Tibial nerve (tissue), 4 donors: ENCODE results near the gene PNPLA2. TPM values are rescaled to one million over a fixed set of nuclear protein-coding genes. Genes with fewer than 3 reads are reported as not detected.

Experiments used
- DNase-seq, 2 donors: peaks; one replicate each; pipeline ENCODE4 v3.0.0-alpha.2; 2019; ENCODE audit warnings: low spot score in 2 of 2
- H3K27ac ChIP-seq, 4 donors: fragments of 200-600 bp; sonication (generic) in 3 of 4; one replicate each; pipeline ENCODE4 v1.5.1; 2017 to 2019; ENCODE audit warnings: mild to moderate bottlenecking in 1 of 4
- H3K27me3 ChIP-seq, 2 donors: fragments of 200-600 bp; sonication (generic) in 1 of 2; one replicate each; pipeline versions ENCODE4 v1.5.1 to v1.6.0; 2017 to 2019
- H3K36me3 ChIP-seq, 3 donors: fragments of 200-600 bp; sonication (generic); one replicate each; pipeline ENCODE4 v1.5.1; 2018 to 2019
- H3K4me1 ChIP-seq, 4 donors: fragments of 200-600 bp; sonication (generic) in 3 of 4; one replicate each; pipeline ENCODE4 v1.5.1; 2017 to 2019
- H3K4me3 ChIP-seq, 4 donors: fragments of 200-600 bp; sonication (generic) in 3 of 4; one replicate each; pipeline ENCODE4 v1.5.1; 2017 to 2019; ENCODE audit warnings: mild to moderate bottlenecking in 1 of 4, moderate library complexity in 1 of 4
- H3K9me3 ChIP-seq, 4 donors: fragments of 200-600 bp; sonication (generic) in 3 of 4; one replicate each; pipeline ENCODE4 v1.5.1; 2017 to 2019
- EP300 ChIP-seq, 2 donors: sonication (generic); formaldehyde crosslinking; IDR thresholded peaks; one replicate each; pipeline ENCODE4 v1.6.1; 2017; ENCODE audit warnings: antibody characterized with exemption in 2 of 2, mild to moderate bottlenecking in 1 of 2
- POLR2A ChIP-seq, 2 donors: fragments of 450-650 bp; IDR thresholded peaks; one replicate each; pipeline ENCODE4 v1.6.1; 2017; ENCODE audit warnings: antibody characterized with exemption in 2 of 2, mild to moderate bottlenecking in 2 of 2, moderate library complexity in 2 of 2
- WGBS, 2 donors: methylation state at CpG; one replicate each; pipeline ENCODE4 v1.1.5; 2018; 5-methylcytosine and 5-hydroxymethylcytosine counted together
- total RNA-seq, 4 donors: library from RNA; depleted of rRNA; stranded (reverse); fragments of >200 nt; gene quantifications; one replicate each; pipeline ENCODE4 v1.1.0, GENCODE V29; 2016
- TF ChIP-seq, protein P1 (sequence below), 5 experiments: fragments of 200-600 bp in 3 of 5; fragments of 450-650 bp in 2 of 5; sonication (generic) in 3 of 5; IDR thresholded peaks; one replicate each; pipeline ENCODE4 v1.5.1; 2016 to 2019; ENCODE audit warnings: antibody characterized with exemption in 5 of 5, mild to moderate bottlenecking in 3 of 5, moderate library complexity in 2 of 5

Gene PNPLA2
- total RNA-seq, 4 donors from 2014 or later, result 136 to 314 (median 187) TPM

DNA sequence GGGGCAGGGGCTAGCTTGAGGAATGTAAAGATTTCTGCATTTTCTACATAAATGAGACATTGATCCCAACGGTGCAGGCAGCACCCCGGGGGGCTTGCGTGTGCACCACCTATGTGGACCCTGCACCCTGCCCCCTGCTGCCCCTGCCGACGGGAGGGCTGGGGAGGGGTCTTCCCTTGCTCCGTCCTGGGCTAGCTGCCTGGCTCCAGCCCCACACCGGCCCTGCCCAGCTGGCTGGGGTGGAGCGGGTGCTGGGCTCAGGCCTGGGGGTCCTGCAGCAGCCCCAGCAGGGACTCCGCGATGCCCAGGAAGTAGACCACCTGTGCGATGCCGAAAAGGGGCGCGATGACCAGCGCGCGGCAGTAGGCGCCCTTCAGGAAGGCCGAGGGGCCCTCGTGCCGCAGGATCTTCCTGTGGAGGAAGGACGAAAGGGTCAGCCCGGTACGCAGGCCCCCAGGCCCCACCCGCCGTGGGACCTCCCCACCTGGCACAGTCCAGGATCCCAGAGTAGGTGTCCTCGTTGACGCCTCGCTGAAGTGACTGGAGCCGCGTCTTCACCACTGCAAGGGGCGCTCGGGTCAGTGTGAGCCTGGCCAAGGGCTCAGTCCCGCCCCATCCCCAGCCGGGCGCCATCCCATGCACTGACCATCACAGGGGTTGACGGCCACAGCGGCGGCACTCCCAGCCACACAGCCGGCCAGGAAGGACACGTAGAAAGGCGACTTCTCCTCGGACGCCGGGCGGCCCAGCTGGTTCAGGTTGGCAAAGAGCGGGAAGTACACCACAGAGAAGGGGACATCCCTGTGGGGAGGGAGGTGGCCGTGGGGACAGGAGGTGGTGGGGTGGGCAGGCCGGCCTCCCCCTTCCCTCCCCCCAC, 26.8 kb upstream of the PNPLA2 start:
- peaks cover 0 to 33% of the 10 kb centered on the region in 2 donors for H3K27me3 ChIP-seq
- 90 to 94% methylated on average over 40 to 47 of the region's 49 CpGs for WGBS, 2 donors
- no peak overlapping the region for H3K27ac ChIP-seq
- no peak overlapping the region for H3K4me3 ChIP-seq
- peaks cover 0 to 35% (median 17%) of the 10 kb centered on the region in 4 donors for H3K4me1 ChIP-seq
- peaks cover 0 to 46% (median 0%) of the 10 kb centered on the region in 3 donors for H3K36me3 ChIP-seq
- H3K9me3 ChIP-seq, result no peaks in the 10 kb centered on the region
- TF ChIP-seq EP300 (IDR thresholded peaks at IDR 0.05), result no peak
- TF ChIP-seq, protein P1, sequence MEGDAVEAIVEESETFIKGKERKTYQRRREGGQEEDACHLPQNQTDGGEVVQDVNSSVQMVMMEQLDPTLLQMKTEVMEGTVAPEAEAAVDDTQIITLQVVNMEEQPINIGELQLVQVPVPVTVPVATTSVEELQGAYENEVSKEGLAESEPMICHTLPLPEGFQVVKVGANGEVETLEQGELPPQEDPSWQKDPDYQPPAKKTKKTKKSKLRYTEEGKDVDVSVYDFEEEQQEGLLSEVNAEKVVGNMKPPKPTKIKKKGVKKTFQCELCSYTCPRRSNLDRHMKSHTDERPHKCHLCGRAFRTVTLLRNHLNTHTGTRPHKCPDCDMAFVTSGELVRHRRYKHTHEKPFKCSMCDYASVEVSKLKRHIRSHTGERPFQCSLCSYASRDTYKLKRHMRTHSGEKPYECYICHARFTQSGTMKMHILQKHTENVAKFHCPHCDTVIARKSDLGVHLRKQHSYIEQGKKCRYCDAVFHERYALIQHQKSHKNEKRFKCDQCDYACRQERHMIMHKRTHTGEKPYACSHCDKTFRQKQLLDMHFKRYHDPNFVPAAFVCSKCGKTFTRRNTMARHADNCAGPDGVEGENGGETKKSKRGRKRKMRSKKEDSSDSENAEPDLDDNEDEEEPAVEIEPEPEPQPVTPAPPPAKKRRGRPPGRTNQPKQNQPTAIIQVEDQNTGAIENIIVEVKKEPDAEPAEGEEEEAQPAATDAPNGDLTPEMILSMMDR (IDR thresholded peaks at IDR 0.05), result no peak
- TF ChIP-seq POLR2A (IDR thresholded peaks at IDR 0.05), result no peak
- no peak for DNase-seq

DNA sequence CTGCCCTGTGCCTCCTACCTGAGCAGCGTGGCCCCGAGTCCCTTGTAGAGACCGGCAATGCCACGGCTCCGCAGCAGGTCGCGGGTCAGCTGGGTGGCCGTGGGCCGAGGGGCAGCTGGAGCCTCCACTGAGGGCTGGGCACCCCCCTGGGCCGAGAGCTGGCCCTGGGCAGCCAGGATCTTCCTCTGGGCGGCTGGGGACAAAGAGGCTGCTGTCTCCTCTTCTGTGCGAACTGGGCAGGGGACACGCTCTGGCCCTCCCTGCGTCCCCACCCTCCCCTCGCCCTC, 26.2 kb upstream of the PNPLA2 start:
- TF ChIP-seq EP300 (IDR thresholded peaks at IDR 0.05), result no peak
- TF ChIP-seq, protein P1 (IDR thresholded peaks at IDR 0.05), result no peak
- TF ChIP-seq POLR2A (IDR thresholded peaks at IDR 0.05), result no peak
- Histone ChIP-seq H3K36me3 (peaks cover 0 to 41% (median 0%) of the 10 kb centered on the region in 3 donors), H3K4me3 (no peak overlapping the region), H3K9me3 (no peaks in the 10 kb centered on the region), H3K27me3 (peaks cover 0 to 33% of the 10 kb centered on the region in 2 donors), H3K4me1 (peaks cover 0 to 39% (median 18%) of the 10 kb centered on the region in 4 donors), H3K27ac (no peak overlapping the region)
- WGBS, 2 donors, result 64 to 66% methylated on average over 8 to 9 of the region's 15 CpGs
- no peak for DNase-seq

DNA sequence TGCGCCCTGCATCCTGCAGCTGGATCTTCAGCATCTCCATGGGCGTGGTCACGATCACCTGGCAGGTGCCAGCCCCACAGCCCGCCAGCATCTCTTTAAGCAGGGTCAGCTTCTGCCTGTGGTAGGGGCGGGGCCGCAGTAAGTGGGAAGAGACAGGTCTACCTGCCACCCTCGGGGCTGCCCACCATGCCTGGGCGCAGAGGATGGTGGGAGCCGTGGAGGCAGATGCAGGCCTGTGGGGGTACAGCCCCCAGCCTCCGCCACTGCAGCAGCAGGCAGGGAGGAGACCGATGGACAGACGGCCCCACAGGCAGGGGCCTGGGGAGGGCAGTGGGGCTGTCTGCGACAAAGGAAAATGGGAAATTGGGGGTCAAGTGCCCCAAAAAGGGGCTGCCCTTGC, 25.8 kb upstream of the PNPLA2 start:
- TF ChIP-seq, protein P1 (IDR thresholded peaks at IDR 0.05), result no peak
- Histone ChIP-seq H3K9me3 (no peaks in the 10 kb centered on the region), H3K4me3 (no peak overlapping the region), H3K36me3 (peaks cover 0 to 39% (median 0%) of the 10 kb centered on the region in 3 donors), H3K4me1 (peaks cover 0 to 39% (median 18%) of the 10 kb centered on the region in 4 donors), H3K27me3 (peaks cover 0 to 29% of the 10 kb centered on the region in 2 donors), H3K27ac (no peak overlapping the region)
- no peak for DNase-seq
- WGBS, 2 donors, result 81 to 85% methylated on average over 6 to 11 of the region's 13 CpGs

DNA sequence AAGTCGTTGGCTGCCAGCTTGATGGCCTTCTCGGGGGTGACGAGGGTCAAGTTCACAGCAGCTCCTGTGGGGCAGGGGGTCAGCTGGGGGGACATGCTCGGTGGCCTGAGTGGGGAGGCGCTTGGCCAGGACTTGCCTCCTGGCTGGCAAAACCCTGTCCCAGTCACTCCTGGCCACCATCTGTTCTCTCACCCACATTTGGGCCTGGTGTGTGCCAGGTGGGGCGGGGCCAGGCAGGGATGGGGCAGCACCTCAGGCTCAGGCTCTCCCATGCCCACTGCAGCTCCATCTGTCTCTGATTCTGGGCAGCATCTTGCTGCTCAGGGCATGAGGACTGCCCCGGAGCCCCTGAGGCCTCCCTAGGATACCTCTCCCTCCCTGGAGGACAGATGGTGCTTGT, 25.2 kb upstream of the PNPLA2 start:
- peaks cover 0 to 43% (median 22%) of the 10 kb centered on the region in 4 donors for H3K4me1 ChIP-seq
- WGBS, 2 donors, result 89 to 91% methylated on average over 5 to 7 of the region's 7 CpGs

More for the DNA sequence above, 25.2 kb upstream of the PNPLA2 start:
- TF ChIP-seq POLR2A (IDR thresholded peaks at IDR 0.05) (no peak), EP300 (IDR thresholded peaks at IDR 0.05) (no peak)
- TF ChIP-seq, protein P1 (IDR thresholded peaks at IDR 0.05), result no peak
- no peaks in the 10 kb centered on the region for H3K9me3 ChIP-seq
- peaks cover 0 to 24% of the 10 kb centered on the region in 2 donors for H3K27me3 ChIP-seq
- DNase-seq, result no peak
- no peak overlapping the region for H3K4me3 ChIP-seq
- H3K27ac ChIP-seq, result no peak overlapping the region
- peaks cover 0 to 39% (median 0%) of the 10 kb centered on the region in 3 donors for H3K36me3 ChIP-seq
